HT1080 (cell line): ENCODE results near the gene STX4. TPM values are rescaled to one million over a fixed set of nuclear protein-coding genes. Genes with fewer than 3 reads are reported as not detected.
"Not testable (repeated sequence)": the region's sequence is repeated elsewhere in the genome, so short reads cannot be mapped to it uniquely, and the experiment has no call there.

Experiments
- DNase-seq: peaks from one replicate; pipeline ENCODE4 v3.0.0-alpha.2; 2015; ENCODE audit warnings: low read depth
- total RNA-seq: library from RNA; depleted of rRNA; stranded (reverse); fragments of >200 nt; shearing (Covaris generic); gene quantifications from 2 replicates; pipeline ENCODE4 v1.2.3, GENCODE V29; 2014

The STX4 gene
- total RNA-seq, 1 experiment from 2014 or later: 43.7 TPM

GRCh38 chr16:30998852-30999761, 34.3 kb upstream of the STX4 start:
- DNase-seq: no peak

- DNase-seq: no peak
Observed at GRCh38 chr16:31000671-31001382, 32.5 kb upstream of the STX4 start.

- no peak for DNase-seq
Observed at GRCh38 chr16:31001507-31002249, 31.7 kb upstream of the STX4 start.

DNA sequence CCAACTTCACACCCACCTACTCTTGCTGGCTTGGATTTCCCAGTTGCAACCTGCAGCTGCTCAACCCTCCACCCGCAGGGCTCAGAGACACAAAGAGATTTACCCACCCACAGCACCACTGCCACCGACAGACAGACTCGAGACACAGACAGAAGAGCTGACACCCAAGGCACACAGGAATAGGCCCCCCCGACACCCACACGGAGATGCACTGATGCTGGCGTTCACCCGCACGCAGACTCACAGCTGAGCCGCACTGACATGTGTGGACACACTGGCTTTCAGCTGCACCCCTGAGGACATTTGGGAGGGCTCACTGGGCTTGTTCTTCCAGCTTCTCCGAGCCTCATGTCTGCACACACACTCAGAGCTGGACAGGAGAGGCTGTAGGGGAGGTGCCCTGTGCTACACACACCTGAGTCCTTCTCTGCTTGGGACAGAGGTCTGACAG, 31.1 kb upstream of the STX4 start:
- no peak for DNase-seq

- DNase-seq: no peak
Observed at GRCh38 chr16:31002862-31003341, 30.5 kb upstream of the STX4 start.

- no peak for DNase-seq
Observed at GRCh38 chr16:31003744-31004143, 29.6 kb upstream of the STX4 start.

DNA sequence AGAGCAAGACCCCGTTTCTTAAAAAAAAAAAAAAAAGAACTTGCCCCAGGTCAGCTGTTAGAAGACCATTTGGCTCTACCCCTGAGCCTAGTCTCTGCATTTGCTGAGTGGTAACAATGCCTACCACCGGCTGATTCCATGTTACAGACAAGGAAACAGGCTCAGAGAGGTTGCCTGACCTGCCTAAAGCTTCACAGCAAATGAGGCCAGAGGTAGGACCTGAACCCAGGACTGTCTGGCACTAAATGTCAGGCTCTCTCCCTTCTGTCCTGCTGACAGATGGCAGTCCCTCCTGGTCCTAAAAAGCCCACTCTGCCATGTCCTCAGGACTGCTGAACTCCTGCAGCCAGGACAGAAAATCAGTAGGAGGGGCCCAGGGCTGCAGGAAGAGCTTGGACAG, 28.7 kb upstream of the STX4 start:
- DNase-seq: no peak

DNA sequence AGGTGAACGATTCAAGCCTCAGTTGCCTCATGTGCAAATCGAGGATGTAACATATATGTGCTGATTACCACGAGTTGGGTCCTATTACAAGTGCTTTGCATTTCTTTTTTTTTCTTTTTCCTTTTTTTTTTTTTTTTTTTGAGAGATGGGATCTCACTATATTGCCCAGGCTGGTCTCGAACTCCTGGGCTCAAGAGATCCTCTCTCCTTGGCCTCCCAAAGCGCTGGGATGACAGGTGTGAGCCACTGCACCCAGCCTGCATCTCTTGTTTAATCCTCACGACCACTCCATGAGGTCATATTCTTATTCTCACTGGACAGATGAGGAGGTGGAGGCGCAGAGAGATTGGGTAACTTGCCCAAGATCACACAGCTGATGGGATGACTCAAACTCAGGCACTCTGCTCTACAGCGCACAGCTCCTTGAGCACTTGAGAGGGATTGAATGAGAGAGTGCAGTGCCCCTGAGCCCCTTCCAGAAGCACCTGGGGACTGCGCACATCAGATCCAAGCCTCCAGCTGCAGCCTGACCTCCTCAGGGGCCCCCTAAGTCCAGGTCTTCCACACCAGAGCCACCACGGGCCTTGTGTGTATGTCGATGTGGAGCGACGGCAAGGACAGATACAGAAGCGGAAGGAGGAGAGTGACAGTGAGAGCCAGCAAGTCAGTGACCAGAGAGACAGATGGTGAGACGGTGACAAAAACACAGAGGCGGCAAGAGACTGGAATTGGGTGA, 27.8 kb upstream of the STX4 start:
- no peak for DNase-seq

DNA sequence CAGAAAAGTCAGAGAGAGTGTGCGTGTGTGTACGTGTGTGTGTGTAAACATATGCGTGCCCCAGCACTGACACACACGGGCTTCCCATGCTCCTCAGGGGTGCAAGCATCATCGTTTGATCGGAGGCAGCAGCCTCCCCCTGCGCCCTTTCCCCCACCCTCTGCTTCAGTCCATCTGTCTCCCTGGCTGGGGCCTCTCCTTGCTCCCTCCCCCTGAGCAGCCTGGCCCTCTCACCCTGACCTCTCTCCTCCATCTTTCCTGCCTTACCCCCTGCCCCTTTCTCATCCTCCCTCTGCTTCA, 27.3 kb upstream of the STX4 start:
- DNase-seq: no peak

DNA sequence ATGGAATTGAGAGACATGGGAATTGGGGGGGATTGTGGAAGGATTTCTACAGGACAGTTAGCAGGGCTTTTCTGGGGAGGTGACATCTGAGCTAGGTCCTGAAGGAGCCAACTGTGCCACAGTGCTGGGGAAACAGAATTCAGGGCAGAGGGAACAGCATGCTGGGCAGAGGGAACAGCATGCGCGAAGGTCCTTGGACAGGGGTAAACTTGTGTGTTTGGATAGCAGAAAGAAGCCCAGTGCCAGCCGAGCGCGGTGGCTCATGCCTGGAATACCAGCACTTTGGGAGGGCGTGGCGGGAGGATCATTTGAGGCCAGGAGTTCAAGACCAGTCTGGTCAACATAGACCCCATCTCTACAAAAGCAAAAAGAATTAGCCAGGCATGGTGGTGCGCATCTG, 26.8 kb upstream of the STX4 start:
- no peak for DNase-seq

DNA sequence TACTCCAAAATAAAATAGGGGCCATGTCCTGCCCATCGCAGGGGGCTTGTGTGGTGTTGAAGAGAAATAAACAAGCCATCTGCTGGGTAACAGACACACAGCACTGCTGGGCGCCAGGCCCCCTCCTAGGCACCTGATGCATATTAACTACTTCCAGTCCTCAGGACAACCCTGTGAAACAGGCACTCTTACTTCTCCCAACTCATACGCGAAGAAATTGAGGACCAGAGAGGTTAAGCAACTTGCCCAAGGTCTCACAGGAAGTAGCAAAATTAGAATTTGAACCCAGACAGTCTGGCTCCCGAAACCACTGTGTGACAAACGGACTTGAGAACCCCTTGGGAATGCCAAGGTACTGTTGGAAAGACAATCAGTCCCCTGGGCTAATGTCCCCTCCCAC, 25.7 kb upstream of the STX4 start:
- no peak for DNase-seq

DNA sequence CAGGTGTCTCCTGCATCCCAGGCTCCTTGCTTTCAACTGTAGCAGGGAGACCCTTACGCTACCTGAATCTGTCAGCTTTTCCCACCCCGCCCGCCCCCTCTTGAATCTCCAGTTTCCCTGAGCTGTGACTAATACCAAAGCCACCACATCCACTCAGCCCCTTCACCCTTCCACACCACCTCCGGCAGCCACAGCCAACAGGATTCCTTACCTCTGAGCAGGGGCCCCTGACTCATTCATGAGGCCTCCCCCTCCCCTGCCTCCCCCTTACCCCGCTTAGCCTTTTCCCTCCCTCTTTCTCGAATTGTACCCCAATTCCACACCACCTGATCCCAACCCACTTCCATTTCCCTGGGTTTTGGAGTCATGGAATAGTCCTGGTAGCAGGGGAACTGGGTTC, 25.2 kb upstream of the STX4 start:
- peak; percentile 93 for DNase-seq

- no peak for DNase-seq
Observed at GRCh38 chr16:31008551-31008950, 24.8 kb upstream of the STX4 start.

GRCh38 chr16:31009120-31009519, 24.2 kb upstream of the STX4 start:
- no peak for DNase-seq

GRCh38 chr16:31009894-31010584, 23.3 kb upstream of the STX4 start:
- DNase-seq: no peak

DNA sequence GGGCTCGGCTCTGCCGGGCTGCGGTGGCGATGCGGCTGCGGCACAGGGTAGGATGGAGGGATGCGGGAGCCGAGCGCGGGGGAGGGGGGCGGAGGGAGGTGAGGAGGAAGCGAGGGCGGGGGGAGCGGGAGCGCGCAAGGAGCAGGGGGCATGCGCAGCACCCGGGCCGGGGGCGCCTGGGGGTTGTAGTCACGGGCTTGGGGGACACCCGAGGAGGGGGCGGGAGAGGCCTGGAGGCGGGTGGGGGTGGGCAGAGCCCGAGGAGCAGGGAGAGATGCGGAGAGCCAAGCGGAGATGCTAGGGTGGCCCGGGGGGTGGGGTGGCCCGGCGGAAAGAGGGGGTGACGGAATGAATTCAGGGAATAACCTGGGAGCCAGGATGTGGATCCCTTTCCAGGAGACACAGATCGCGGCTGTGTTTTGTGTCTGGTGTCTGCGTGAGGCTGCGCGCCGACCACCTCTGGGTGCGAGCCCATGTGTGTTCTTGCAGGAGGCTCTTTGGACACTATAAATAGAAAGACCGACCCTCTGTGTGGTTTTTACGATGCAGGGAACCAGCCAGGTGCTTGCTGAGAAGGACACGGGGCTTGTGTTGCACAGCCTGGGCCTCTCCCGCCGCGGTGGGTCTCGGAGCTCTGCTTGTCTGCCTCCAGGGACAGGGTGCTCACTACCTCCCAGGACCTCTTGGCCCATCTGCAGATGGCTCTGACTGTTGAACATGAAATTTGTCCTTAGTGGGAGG, 22.6 kb upstream of the STX4 start, which contains the start of gene STX1B:
STX1B (minus strand) TSS at position 54 of the 741 bp plus-strand sequence. CDS start 242 bp downstream, outside the sequence.
- DNase-seq: no peak

DNA sequence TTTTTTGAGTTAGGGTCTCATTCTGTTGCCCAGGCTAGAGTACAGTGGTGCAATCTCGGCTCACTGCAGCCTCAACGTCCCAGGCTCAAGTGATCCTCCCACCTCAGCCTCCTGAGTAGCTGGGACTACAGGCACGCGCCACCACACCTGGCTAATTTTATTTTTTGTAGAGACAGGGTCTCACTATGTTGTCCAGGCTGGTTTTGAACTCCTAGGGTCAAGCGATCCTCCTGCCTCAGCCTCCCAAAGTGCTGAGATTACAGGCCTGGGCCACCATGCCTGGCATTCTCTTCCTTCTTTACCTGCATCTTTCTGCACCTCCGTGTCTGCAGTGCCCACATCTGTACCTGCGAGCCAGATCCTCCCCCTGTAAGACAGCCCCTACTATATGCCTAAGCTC, 21.5 kb upstream of the STX4 start:
- not testable (repeated sequence) for DNase-seq

- DNase-seq: not testable (repeated sequence)
Observed at GRCh38 chr16:31013292-31013691, 20.1 kb upstream of the STX4 start.

- DNase-seq: peak; percentile 37
Observed at GRCh38 chr16:31016018-31016417, 17.3 kb upstream of the STX4 start.

- DNase-seq: not testable (repeated sequence)
Observed at GRCh38 chr16:31017756-31018155, 15.6 kb upstream of the STX4 start.
